Panc1 (cell line): Measurements from ENCODE around the gene SREBF2. TPM values are rescaled to one million over a fixed set of nuclear protein-coding genes. Genes with fewer than 3 reads are reported as not detected.

Source experiments
- ATAC-seq: fragments of 200-7000 bp; cut with Tn5 transposase; 2 replicates; pipeline ENCODE4 v1.9.1; 2020; ENCODE audit warnings: mild to moderate bottlenecking, moderate library complexity
- BruUV-seq: library from RNA; stranded (reverse); fragments of 400-500 nt; replicated peaks from 2 replicates; lab custom pipeline; 2021; lab: Mats Ljungman, UMichigan
- CTCF ChIA-PET: fragments of 300-600 bp; sonication (Branson Sonifier 250); formaldehyde crosslinking; loops from one replicate; lab custom pipeline; 2022; ENCODE audit warnings: antibody characterized with exemption; lab: Charles Lee
- POLR2A ChIA-PET: fragments of 300-600 bp; sonication (Branson Sonifier 250); formaldehyde crosslinking; loops from one replicate; lab custom pipeline; 2022; ENCODE audit warnings: antibody characterized with exemption; lab: Charles Lee
- DNase-seq: peaks from one replicate; pipeline ENCODE4 v3.0.0-alpha.2; 2010; ENCODE audit warnings: low read depth, low spot score
- H3K27ac ChIP-seq: 2 replicates; pipeline ENCODE4 v1.5.1; 2011; ENCODE audit warnings: mild to moderate bottlenecking, low read length, inconsistent platforms
- H3K27me3 ChIP-seq: fragments of 200-500 bp; sonication (Bioruptor generic); 2 replicates; pipeline ENCODE4 v1.6.0; 2014; ENCODE audit warnings: low read length, inconsistent platforms; ENCODE audit not compliant: control insufficient read depth, insufficient read depth
- H3K36me3 ChIP-seq: fragments of 200-500 bp; sonication (Bioruptor generic); 2 replicates; pipeline ENCODE4 v1.5.1; 2014; ENCODE audit warnings: inconsistent platforms, mild to moderate bottlenecking, low read length, moderate library complexity; ENCODE audit not compliant: control insufficient read depth, insufficient read depth
- H3K4me1 ChIP-seq: 2 replicates; pipeline ENCODE4 v1.5.1; 2011; ENCODE audit warnings: inconsistent platforms, mild to moderate bottlenecking, low read length, moderate library complexity; ENCODE audit not compliant: control insufficient read depth, insufficient read depth
- H3K4me3 ChIP-seq, 2 experiments: 2 replicates each; pipeline ENCODE4 v1.5.1; 2011 to 2012; ENCODE audit warnings: low read depth in 2 of 2, low read length in 2 of 2, mild to moderate bottlenecking in 2 of 2, inconsistent platforms in 1 of 2, moderate library complexity in 1 of 2
- H3K9me3 ChIP-seq: fragments of 200-500 bp; sonication (Bioruptor generic); 2 replicates; pipeline ENCODE4 v1.5.1; 2014; ENCODE audit warnings: low read depth, mild to moderate bottlenecking, inconsistent platforms, low read length, moderate library complexity; ENCODE audit not compliant: control insufficient read depth, insufficient read depth
- CTCF ChIP-seq: fragments of 450-650 bp; IDR thresholded peaks from 2 replicates; pipeline ENCODE4 v1.5.1; 2017; ENCODE audit warnings: mild to moderate bottlenecking
- POLR2AphosphoS5 ChIP-seq: IDR thresholded peaks from 2 replicates; pipeline ENCODE4 v1.6.1; 2012; ENCODE audit warnings: mild to moderate bottlenecking, low read depth, low read length, moderate library complexity
- REST ChIP-seq, 2 experiments: IDR thresholded peaks; 2 replicates each; pipeline ENCODE4 v1.6.1; 2011 to 2012; ENCODE audit warnings: low read depth in 2 of 2, control low read depth in 1 of 2, low read length in 1 of 2, mild to moderate bottlenecking in 1 of 2, moderate library complexity in 1 of 2; ENCODE audit not compliant: insufficient read depth in 1 of 2
- SIN3A ChIP-seq: IDR thresholded peaks from 2 replicates; pipeline ENCODE4 v1.6.1; 2012; ENCODE audit warnings: low read depth, mild to moderate bottlenecking, low read length, moderate library complexity, borderline replicate concordance; ENCODE audit not compliant: insufficient read depth
- TCF7L2 ChIP-seq: IDR thresholded peaks from 2 replicates; pipeline ENCODE4 v1.6.1; 2011; ENCODE audit warnings: mild to moderate bottlenecking, low read depth, low read length, inconsistent platforms
- in situ Hi-C: cut with HindIII; loops from 2 replicates; pipeline ENCODE4 v1.10.0; 2016; ENCODE audit warnings: low sequenced_read_pairs, low pct_unique_long_range_greater_than_20kb
- intact Hi-C: fragments of 100-400 bp; cut with micrococcal nuclease; formaldehyde crosslinking; loops from one replicate; pipeline ENCODE4 v1.10.0; 2022; ENCODE audit not compliant: unreplicated experiment
- microRNA-seq: library from miRNA; unstranded; fragments of <30 nt; microRNA quantifications from one replicate; pipeline ENCODE4 v1.1.0, GENCODE V29; 2020; ENCODE audit not compliant: unreplicated experiment
- total RNA-seq: library from RNA; stranded (reverse); gene quantifications from one replicate; pipeline ENCODE4 v1.2.1, GENCODE V29; 2021; ENCODE audit not compliant: unreplicated experiment

Gene SREBF2
- total RNA-seq, 1 experiment from 2014 or later, result 73.0 TPM

- ATAC-seq, result no peak
- Histone ChIP-seq H3K36me3 (no peaks in the 10 kb centered on the region), H3K27me3 (no peaks in the 10 kb centered on the region), H3K4me1 (peaks cover 6% of the 10 kb centered on the region), H3K9me3 (no peaks in the 10 kb centered on the region), H3K27ac (no peak within 1 kb of the TSS), H3K4me3 (no peak within 1 kb of the TSS)
- intact Hi-C loops (no loop called here), in situ Hi-C loops (no loop called here)
- TF ChIP-seq POLR2AphosphoS5, result no peak
- TF ChIP-seq TCF7L2, result no peak
- TF ChIP-seq SIN3A, result no peak
- no peak for TF ChIP-seq REST (IDR thresholded peaks at IDR 0.05; ENCODE audit: insufficient read depth in 1 of 2, low read depth in 2 of 2, low read length in 1 of 2)
- no peak for TF ChIP-seq CTCF
- no TSS peak for BruUV-seq
- ChIA-PET CTCF (no interaction called here), POLR2A (no interaction called here)
- no peak for DNase-seq
Measured at GRCh38 chr22:41951898-41952474, 119.1 kb downstream of the SREBF2 start, which contains the start of gene SMIM45. TSS of gene SMIM45 (plus strand) at chr22:41952150.

GRCh38 chr22:41952713-41953112 is 119.8 kb downstream of the SREBF2 start:
- intact Hi-C loops (no loop called here), in situ Hi-C loops (no loop called here)
- H3K27me3 ChIP-seq, result no peaks in the 10 kb centered on the region
- BruUV-seq, result no TSS peak
- no peak overlapping the region for H3K27ac ChIP-seq
- H3K36me3 ChIP-seq, result no peaks in the 10 kb centered on the region
- H3K4me1 ChIP-seq, result peaks cover 6% of the 10 kb centered on the region
- TF ChIP-seq CTCF (no peak), POLR2AphosphoS5 (no peak)
- DNase-seq, result no peak
- ChIA-PET CTCF (no interaction called here), POLR2A (no interaction called here)
- no peak for ATAC-seq
- H3K4me3 ChIP-seq, result no peak overlapping the region
- H3K9me3 ChIP-seq, result no peaks in the 10 kb centered on the region

Small RNA genes within 50 kb of the gene (microRNA-seq; reads per million reads assigned to microRNA genes)
- gene MIR33A, result 37.8 reads per million, percentile 45 among the genes with 10 or more reads in this experiment

Other genes starting within 250 kb of the SREBF2 start
- gene PMM1, start 243.3 kb upstream of the SREBF2 start, total RNA-seq, result 30.5 TPM
- 33.5 TPM for gene DESI1, start 212.1 kb upstream of the SREBF2 start, total RNA-seq
- gene XRCC6, start 211.8 kb upstream of the SREBF2 start, total RNA-seq, result 287 TPM
- 113 TPM for gene SNU13, start 144.2 kb upstream of the SREBF2 start, total RNA-seq
- 0.18 TPM for gene MEI1, start 133.6 kb upstream of the SREBF2 start, total RNA-seq
- gene CCDC134, start 32.4 kb upstream of the SREBF2 start, total RNA-seq, result 16.7 TPM
- 0.62 TPM for gene SHISA8, start 82.0 kb downstream of the SREBF2 start, total RNA-seq
- gene TNFRSF13C, start 93.7 kb downstream of the SREBF2 start, total RNA-seq, result 1.0 TPM
- gene CENPM, start 114.0 kb downstream of the SREBF2 start, total RNA-seq, result 39.8 TPM
- gene SEPTIN3, start 136.3 kb downstream of the SREBF2 start, total RNA-seq, result 3.9 TPM
- 0.44 TPM for gene WBP2NL, start 165.7 kb downstream of the SREBF2 start, total RNA-seq
- 24.2 TPM for gene NAGA, start 237.7 kb downstream of the SREBF2 start, total RNA-seq
- gene PHETA2, start 241.1 kb downstream of the SREBF2 start, total RNA-seq, result 1.3 TPM
- gene SMDT1, start 246.6 kb downstream of the SREBF2 start, total RNA-seq, result 44.6 TPM